HG03139 (cell line): ENCODE results near the gene PRKAG2.
"Not testable (repeated sequence)": the region's sequence is repeated elsewhere in the genome, so short reads cannot be mapped to it uniquely, and the experiment has no call there.

Experiments
- ATAC-seq: cut with Tn5 transposase; IDR thresholded peaks from one replicate; pipeline ENCODE4 v1.9.1; 2021; ENCODE audit not compliant: unreplicated experiment

PRKAG2 gene

DNA sequence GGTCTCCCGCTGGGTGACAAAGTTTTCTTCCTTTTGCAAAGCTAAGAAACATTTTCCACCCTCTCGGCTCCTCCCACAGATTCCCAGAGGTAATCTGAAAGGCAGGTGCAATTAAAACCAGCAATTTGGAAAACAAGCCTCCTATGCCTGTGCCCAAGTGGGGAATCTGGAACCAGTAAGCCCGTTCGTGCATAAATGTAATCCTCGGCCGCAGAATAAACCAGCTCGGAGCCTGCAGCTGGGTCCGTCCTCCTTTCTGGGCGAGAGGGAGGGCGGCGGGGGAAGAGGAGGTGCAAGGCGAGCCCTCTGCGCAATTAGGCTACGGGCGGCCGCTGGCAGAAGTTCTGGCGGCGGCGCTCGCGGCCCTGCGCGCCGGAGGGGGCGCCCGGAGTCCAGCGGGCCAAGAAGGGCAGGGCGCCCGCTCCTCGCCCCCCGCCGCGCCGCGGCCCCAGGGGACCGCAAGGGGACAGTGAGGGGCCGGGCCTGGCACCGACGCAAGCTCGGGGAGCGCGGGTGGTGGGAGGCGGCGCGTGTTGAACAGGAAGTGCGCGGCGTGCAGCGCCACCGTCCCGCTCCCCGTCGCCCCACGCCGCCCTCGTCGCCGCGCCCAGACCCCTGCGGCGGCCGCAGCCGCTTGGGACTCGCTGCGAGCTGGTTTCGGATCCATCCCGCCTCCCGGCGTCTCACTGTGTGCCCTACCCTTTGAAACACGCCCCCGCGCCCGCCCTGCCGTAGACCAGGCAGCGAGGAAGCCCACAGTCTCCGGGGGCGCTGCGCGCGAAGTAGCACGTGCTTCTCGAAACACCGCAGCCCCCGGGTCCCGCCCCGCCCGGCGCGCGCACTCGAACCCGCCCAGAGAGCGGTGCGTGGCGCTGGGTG, at the start of gene PRKAG2:
PRKAG2 (minus strand) TSS at position 217 of the 879 bp plus-strand sequence. CDS start 495 bp downstream, outside the sequence.
- no peak for ATAC-seq

DNA sequence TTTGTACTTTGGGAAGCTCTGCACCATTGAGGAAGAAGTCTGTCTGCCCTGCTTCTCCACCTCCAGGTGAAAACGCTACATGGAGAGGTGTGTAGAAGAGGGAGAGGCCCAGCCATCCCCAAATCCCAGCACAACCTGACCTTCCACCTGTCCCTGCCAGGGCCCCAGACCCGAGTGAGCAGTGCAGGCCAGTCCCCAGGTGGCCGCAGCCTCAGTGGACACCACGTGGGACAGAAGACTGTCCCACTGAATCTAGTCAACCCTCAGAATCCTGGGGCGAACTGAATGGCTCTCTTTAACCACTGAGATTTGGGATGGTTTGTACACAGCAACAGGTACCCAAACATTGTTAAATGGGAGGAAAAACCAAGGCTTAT, 49.4 kb upstream of the PRKAG2 start:
- ATAC-seq = no peak

DNA sequence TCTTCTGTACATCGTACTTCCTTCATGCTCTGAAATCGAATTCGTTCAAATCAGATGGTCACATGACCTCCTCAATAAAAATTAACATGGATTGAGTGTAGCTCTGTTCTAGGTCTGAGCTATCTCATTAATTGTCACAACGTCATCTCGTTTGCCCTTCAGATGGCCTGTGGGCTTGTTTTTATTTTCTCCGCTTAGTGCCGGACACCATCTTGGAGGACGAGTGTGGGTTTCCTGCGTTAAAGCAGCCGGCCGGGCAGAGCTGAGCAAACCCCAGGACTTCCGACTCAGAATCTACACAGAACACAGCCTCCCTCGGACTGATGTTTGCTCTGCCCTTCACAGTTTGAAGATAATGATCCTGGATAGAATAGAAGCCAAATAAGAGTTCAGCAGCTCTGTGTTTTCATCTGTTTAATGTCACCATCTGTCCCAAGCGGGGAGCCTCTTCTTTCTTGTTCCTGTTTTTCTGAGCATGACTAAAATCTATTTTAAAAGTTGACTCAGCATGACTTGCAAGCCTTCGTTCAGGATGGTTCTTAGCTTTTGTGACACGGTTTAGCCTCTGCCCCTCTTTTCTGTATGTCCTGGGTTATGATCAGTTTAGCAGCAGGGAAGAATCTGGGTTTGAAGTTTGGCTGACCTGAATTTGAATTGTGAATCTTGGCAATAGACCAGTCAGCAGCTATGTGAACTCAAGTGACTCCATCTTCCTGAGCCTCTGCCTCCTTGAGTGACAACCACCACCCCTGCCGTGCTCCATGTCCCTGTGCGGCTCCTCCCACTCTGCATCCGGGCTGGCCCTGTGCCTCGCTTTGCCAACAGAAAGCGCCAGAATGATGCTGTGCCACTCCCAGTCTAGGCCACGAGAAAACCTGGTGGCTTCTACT, 48.8 kb upstream of the PRKAG2 start:
- ATAC-seq = no peak

DNA sequence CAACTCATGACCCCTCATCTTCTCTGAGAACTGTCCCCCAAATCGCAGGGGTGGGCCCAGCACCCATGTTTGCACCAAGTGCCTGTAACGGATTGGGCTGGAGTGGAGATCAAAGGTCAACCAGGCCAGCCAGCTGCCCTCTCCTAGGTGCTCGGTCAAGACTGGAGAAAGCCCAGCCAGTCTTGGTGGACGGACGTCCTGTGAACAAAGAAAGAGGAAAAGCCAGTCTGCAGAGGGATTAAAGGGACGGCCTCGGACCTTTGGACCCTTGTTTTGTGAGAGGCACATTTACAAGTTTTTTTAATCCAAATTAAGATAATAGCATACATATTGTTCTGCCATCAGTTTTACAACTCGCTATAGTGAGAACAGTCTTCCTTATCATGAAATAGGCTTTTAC, 47.6 kb upstream of the PRKAG2 start:
- ATAC-seq = no peak

DNA sequence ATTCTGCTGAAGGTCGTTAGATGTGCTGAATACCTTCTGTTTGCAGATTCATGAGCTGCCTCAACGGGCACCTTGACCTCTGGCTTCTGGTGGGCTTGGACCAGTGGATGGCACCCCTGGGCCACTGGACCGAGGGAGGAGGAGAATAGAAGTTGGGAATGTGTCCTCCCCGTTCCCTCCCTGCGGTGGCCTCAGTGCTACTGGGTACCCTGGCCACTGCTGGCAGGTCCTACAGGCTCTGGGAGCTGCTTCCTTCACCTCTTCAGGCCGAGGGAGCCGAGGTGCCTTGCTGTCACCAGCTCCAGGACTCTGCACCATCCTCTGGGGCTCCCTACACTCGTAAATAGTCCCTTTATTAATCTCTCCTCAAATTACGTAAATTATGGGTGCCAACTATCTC, 47.1 kb upstream of the PRKAG2 start:
- ATAC-seq = no peak

DNA sequence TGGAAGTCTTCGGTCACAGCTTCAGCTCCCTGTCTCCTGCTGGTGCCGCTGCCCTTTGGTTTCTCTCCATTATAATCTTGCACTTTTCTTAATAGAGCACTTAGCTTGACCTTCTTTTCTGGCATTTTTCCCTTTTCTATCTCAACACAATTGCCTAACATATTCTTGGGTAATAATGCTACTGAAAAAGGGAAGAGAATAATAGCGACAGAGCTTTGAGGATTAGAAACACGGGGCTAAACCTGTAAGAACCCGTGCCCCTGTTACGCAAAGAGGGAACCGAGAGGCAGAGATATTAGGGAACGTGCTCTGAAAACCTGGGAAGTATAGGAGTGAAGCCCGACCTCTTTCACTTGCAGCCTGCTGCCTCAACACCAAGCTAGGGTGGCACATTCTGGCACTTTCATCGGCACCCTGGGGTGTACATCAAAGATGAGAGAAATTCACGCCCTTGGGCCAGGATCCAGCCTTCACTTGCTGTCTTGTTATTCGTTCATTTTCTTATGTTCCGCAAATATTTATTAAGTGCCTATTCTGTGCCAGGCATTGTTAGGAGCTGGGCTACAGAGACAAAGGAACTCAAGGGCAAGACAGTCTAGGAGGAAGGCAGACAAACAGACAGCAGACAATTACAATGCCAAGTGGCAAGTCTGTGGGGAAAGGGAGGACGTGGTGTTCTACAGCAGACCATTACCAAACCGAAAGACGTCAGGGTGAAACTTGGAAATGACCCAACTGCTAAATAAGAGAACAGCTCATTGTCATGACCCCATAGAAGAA, 46.4 kb upstream of the PRKAG2 start:
- ATAC-seq = no peak

DNA sequence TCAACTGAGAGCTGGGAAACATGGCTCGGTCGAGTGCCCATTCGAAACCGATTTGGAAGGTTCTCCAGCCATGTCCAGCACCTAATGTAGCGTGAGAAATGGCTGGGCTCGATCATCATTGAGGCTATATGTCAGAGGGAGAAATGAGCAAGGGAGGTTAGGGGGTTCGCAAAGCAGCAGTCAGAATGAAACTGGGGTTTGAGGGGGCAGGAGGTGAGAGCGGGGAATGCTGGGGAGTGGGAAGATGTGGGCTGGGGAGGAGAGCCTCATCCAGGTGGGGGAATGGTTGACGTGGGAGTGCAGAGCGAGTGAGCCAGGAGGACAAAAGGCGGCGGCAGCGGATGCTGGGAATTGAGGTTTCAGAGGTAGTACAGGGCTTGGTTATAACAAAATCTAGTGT, 44.5 kb upstream of the PRKAG2 start:
- ATAC-seq = no peak

DNA sequence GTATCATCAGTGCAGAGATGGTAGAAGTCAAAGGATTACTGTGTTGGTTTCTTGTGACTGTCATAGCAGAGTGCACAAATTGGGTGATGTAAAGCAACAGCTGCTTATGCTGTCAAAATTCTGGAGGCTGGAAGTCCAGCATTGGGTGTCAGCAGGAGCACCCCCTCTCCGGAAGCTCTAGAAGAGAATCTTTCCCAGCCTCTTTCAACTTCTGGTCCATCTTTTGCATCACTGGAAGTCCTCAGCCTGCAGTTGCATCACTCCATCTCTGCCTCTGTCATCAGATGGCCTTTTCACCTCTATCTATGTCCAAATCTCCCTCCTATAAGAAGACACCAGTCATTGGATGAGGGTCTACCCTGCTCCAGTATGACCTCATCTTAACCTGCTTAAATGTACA, 43.6 kb upstream of the PRKAG2 start:
- ATAC-seq = no peak

DNA sequence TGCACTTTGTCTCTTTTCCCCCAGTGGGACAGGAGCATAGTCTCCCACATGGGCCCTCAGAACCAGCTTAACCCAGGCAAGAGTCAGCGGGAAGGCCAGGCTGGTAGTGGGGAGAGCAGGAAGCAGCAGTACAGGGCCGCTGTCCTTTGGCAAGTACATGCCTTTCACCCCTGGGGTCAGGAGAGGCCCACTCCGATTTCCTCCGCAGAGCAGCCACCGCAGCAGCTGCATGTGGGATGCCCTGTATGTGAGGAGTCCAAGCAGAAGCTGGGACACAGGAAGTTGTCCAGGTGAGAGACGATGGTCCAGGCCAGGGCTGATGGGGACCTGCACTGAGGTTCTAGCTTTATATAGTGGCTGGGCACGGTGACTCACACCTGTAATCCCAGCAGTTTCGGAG, 42.7 kb upstream of the PRKAG2 start:
- no peak for ATAC-seq

DNA sequence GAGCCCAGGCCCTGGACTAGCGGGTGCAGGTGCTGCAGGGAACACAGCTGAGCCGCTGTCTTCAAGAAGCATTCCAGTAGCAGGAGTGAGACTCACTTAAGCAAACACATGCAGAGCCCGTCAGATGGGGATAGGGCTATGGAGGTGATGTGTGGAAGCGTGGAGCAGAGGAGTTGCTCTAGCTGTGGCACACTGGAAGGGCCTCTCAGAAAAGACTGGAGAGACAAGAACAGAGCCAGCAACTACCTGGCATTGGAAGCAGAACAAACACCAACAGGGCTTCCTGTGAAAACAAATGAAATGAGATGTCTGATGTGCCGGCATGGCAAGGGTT, 41.6 kb upstream of the PRKAG2 start:
- ATAC-seq = no peak

DNA sequence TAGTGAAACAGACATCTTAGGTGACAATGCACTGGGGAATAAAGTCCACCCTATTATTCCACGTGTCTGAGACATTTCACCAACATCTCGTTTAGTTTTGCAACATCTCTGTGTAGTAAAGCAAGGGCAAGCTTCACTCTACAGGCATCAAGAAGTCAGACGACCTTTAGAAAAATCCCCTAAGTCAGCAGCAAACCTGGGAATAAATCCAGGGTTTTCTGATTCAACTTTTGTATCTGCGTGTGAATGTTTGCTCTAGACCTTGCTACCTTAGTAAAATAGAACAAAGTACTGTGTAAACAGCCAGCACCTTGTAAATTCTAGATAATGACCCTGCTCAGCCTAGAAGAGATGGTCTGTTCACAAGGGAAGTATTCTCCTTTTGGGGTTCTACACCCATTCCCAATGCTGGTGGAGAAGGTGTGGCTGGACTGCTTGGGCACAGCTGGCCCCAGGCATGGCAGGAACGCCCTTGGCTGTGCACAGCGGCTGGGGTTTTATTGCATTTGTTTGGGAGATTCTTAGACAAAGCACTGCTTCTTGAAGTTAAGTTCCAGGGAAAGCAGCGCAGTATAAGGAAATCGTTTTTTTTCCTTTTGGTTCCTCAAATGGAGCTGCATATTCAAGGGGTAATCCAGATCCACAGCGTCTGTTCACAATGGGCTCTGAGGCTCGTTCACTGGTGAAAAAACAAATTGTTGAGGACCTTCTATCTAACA, 41.0 kb upstream of the PRKAG2 start:
- no peak for ATAC-seq

DNA sequence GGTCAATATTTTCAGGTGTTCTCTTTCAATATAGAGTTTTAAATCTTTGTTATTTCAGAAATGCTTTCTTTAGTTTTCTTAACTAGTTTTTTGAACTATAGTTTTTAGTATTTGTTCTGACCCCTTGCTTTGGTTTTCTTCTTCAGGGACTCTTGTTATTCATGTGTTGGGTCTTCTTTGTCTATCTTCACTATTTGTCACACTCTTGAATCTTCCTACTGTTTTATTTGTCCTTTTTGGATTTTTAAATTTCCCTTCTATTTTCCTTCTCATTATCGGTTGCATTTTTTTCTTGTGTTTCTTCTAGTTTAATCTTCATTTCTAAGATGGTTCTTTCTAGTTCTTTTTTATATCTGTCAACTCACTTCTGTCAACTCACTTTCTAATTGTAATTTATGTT, 37.1 kb upstream of the PRKAG2 start:
- no peak for ATAC-seq

DNA sequence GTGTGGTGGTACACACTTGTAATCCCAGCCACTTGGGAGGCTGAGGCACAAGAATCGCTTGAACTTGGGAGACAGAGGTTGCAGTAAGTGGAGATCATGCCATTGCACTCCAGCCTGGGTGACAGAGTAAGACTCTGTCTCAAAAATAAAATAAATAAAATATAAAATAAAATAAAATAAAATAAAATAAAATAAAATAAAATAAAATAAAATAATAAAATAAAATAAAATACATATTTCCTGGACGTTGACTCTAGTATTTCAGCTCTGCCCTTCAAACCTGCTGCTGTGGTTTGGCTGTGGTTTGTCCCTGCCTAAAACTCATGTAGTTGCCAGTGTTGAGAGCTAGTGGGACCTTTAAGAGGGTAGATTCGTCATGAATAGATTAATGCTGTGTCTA, 33.7 kb upstream of the PRKAG2 start:
- not testable (repeated sequence) for ATAC-seq

DNA sequence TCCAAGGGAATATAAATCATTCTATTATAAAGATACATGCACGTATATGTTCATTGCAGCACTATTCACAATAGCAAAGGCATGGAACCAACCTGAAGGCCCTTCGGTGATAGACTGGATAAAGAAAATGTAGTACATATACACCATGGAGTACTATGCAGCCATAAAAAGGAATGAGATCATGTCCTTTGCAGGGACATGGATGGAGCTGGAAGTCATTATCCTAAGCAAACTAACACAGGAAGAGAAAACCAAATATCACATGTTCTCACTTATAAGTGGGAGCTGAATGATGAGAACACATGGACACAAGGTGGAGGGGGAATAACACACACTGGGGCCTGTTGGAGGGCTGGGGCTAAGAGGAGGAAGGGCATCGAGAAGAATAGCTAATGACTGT, 30.2 kb upstream of the PRKAG2 start:
- ATAC-seq = not testable (repeated sequence)

DNA sequence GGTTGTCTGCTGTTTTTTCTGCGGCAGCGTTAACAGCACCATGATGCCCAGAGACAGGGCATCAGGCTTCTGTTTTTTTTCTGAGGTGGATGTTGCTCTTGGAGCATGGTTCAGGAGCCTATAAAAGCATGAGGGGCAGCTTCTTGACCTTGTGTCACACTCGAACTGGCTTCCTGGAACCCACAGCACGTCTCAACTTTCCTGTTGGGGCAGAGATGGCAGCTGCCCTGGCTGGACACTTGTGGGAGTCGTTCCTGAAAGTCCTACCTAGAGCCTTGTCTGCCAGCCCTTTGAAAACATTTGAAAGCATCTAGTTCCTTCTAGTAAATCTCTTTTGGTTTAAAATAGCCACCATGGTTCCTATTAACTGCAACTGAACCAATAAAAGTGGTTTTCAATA, 28.9 kb upstream of the PRKAG2 start:
- no peak for ATAC-seq

DNA sequence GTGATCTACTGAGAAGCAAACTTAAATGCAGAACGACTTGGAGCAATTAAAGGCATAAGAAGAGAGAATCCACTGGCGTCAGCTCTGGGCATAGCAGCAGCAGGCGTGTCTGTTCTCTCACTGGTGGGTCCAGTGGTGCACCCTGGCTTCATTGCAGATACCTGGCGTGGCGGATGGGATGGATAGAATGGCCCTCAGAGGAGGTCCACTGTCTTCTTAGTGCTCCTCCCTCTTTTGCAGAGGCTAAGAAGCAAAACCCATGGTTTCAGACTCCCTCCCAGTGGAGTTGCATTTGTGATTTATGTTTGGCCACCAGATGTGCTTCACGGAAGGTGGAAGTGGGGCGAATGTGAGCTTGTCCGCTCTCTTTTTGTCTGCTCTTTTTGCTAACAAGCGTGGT, 28.4 kb upstream of the PRKAG2 start:
- no peak for ATAC-seq

DNA sequence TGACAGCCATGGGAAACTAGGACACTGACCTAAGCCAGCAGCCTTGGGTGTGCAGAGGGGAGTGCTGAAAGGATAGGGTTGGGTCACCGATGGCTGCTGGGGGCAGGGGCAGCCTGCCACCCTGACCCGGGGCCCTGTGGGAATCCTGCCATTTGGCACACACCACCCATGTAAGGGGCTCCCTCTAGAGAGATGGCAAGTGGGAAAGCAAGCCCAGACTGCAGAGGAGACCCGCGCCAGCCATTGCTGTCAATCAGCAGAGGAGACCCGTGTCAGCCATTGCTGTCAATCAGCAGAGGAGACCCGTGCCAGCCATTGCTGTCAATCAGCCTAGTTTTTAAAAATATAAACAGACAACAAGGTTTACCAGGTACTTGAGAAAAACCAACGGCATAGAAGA, 27.4 kb upstream of the PRKAG2 start:
- no peak for ATAC-seq

DNA sequence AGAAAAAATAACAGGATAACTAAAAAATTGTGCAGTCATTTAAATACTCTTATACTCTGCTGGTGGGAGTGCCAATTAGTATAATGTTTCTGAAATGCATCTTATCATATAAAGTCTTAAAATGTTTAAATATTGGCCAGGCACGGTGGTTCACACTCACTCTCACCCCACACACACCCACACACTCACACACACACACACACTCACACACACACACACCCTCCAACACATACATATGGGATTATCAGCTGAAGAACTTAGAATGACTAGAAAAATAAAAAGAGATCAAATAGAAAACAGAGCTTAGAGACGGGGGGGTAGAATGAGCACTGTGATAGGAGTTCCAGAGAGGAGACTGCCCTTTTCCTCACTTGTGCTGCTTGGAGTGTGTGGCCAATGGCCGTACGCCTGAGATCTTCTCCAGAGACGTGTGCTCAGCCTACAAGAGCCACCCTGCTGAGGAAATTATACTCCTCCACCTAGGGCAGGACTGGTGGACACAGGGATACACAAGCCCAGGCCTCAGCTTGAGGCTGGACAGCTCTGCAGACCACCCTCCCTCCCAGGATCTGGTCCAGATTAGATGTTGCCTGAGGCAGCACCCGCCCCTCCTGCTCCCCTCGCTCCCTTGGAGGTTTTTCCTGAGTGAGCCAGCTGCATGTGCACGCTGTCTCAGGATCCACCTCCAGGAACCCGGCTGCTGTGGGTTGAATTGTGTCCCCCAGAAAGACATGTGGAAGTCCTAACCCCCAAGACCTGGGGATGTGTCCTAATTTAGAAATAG, 26.5 kb upstream of the PRKAG2 start:
- ATAC-seq = no peak

DNA sequence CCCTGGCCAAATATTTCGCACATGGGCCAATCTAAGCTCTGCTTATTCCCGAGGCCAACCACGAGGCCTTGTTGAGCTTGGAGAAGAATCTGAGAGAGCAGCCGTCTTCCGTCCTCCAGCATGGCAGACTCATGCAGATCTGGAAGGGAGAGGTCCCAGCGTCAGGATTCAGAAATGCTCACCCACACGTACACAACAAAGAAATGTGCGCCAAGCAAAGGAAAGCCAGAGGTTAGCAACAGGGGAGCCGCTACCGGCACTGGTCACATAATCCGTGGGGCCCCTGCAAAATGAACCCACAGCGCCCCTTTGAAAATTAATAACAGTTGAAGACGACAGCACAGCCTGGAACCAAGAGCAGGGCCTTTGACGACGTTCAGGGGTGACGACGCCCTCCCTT, 25.4 kb upstream of the PRKAG2 start:
- no peak for ATAC-seq

DNA sequence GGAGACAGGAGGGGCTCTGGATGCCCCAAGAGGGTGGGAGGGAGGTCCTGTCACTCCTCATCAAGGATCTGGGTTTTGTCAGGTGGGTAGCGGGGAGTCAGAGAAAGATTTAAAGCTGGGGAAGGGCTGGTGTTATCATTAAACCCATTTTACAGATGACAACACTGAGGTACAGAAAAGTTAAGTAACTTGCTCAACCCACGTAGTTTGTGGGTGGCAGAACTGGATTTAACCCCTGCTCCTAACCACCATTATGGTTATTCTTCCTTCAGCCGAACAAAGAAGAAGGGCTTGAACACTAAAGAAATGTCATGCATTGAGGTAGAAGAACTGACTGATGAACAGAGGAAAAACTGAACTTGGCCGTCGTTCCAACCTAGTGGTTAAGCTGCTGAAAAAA, 24.9 kb upstream of the PRKAG2 start:
- no peak for ATAC-seq
